HG02870 (cell line): ENCODE measurements around the gene FAM47C.
"Not testable (repeated sequence)": the region's sequence is repeated elsewhere in the genome, so short reads cannot be mapped to it uniquely, and the experiment has no call there.

ENCODE experiments used
- ATAC-seq: cut with Tn5 transposase; IDR thresholded peaks from one replicate; pipeline ENCODE4 v1.9.1; 2021; ENCODE audit warnings: mild to moderate bottlenecking, moderate library complexity; ENCODE audit not compliant: unreplicated experiment

Gene FAM47C

GRCh38 chrX:37008182-37008581, at the start of gene FAM47C:
TSS of gene FAM47C (plus strand) at chrX:37008366. CDS start at chrX:37008411, 45 bp downstream.
- ATAC-seq: not testable (repeated sequence)

GRCh38 chrX:36961590-36961989, 46.6 kb upstream of the FAM47C start:
- no peak for ATAC-seq

- no peak for ATAC-seq
Observed at GRCh38 chrX:36963069-36963808, 44.9 kb upstream of the FAM47C start.

- no peak for ATAC-seq
Observed at GRCh38 chrX:36963852-36964251, 44.3 kb upstream of the FAM47C start.

- ATAC-seq: no peak
Observed at GRCh38 chrX:36973575-36973974, 34.6 kb upstream of the FAM47C start.

GRCh38 chrX:36974911-36975310, 33.3 kb upstream of the FAM47C start:
- ATAC-seq: no peak

GRCh38 chrX:36978886-36979285, 29.3 kb upstream of the FAM47C start:
- no peak for ATAC-seq

- ATAC-seq: no peak
Observed at GRCh38 chrX:36983831-36984230, 24.3 kb upstream of the FAM47C start.

- ATAC-seq: not testable (repeated sequence)
Observed at GRCh38 chrX:36985416-36986209, 22.6 kb upstream of the FAM47C start.

GRCh38 chrX:36986231-36986630, 21.9 kb upstream of the FAM47C start:
- no peak for ATAC-seq

- ATAC-seq: not testable (repeated sequence)
Observed at GRCh38 chrX:36987212-36987611, 21.0 kb upstream of the FAM47C start.

GRCh38 chrX:37000140-37000539, 8.0 kb upstream of the FAM47C start:
- no peak for ATAC-seq

GRCh38 chrX:37010496-37010895, 2.3 kb downstream of the FAM47C start:
- ATAC-seq: no peak

GRCh38 chrX:37034260-37034659, 26.1 kb downstream of the FAM47C start:
- not testable (repeated sequence) for ATAC-seq

GRCh38 chrX:37036674-37037220, 28.6 kb downstream of the FAM47C start:
- ATAC-seq: not testable (repeated sequence)

GRCh38 chrX:37038814-37039213, 30.6 kb downstream of the FAM47C start:
- not testable (repeated sequence) for ATAC-seq

- not testable (repeated sequence) for ATAC-seq
Observed at GRCh38 chrX:37042956-37043885, 35.1 kb downstream of the FAM47C start.

GRCh38 chrX:37047776-37048175, 39.6 kb downstream of the FAM47C start:
- ATAC-seq: no peak

- not testable (repeated sequence) for ATAC-seq
Observed at GRCh38 chrX:37057572-37057971, 49.4 kb downstream of the FAM47C start.

GRCh38 chrX:37060999-37061398, 52.8 kb downstream of the FAM47C start:
- ATAC-seq: peak; percentile 83
